HEK293 (cell line): Measurements from ENCODE around the gene TRPV2.

Source experiments
- GFI1B ChIP-seq: fragments of 450-650 bp; formaldehyde crosslinking; IDR thresholded peaks from 2 replicates; pipeline ENCODE4 v1.5.1; 2016; ENCODE audit warnings: missing biosample characterization, missing genetic modification characterization
- INSM2 ChIP-seq: fragments of 450-650 bp; formaldehyde crosslinking; IDR thresholded peaks from 2 replicates; pipeline ENCODE4 v1.5.1; 2016; ENCODE audit warnings: missing biosample characterization, missing genetic modification characterization
- OVOL3 ChIP-seq: fragments of 450-650 bp; formaldehyde crosslinking; IDR thresholded peaks from 2 replicates; pipeline ENCODE4 v1.5.1; 2016; ENCODE audit warnings: missing biosample characterization, missing genetic modification characterization
- PBX3 ChIP-seq: sonication (generic); formaldehyde crosslinking; IDR thresholded peaks from 2 replicates; pipeline ENCODE4 v1.8.1; 2022; ENCODE audit warnings: mild to moderate bottlenecking, moderate library complexity, missing genetic modification reagents
- RBAK ChIP-seq: fragments of 450-650 bp; formaldehyde crosslinking; IDR thresholded peaks from 2 replicates; pipeline ENCODE4 v1.5.1; 2016; ENCODE audit warnings: missing biosample characterization, missing genetic modification characterization
- SP3 ChIP-seq: fragments of 450-650 bp; formaldehyde crosslinking; IDR thresholded peaks from 2 replicates; pipeline ENCODE4 v1.5.1; 2016; ENCODE audit warnings: missing biosample characterization, missing genetic modification characterization
- ZBTB11 ChIP-seq: fragments of 450-650 bp; formaldehyde crosslinking; conservative IDR thresholded peaks from 2 replicates; pipeline ENCODE4 v1.5.1; 2016; ENCODE audit warnings: low read depth, missing biosample characterization, missing genetic modification characterization
- ZBTB20 ChIP-seq: fragments of 450-650 bp; formaldehyde crosslinking; IDR thresholded peaks from 2 replicates; pipeline ENCODE4 v1.5.1; 2016; ENCODE audit warnings: missing biosample characterization, missing genetic modification characterization
- ZBTB48 ChIP-seq: fragments of 450-650 bp; formaldehyde crosslinking; IDR thresholded peaks from 2 replicates; pipeline ENCODE4 v1.5.1; 2016; ENCODE audit warnings: missing biosample characterization, missing genetic modification characterization
- ZIC2 ChIP-seq: fragments of 450-650 bp; formaldehyde crosslinking; IDR thresholded peaks from 2 replicates; pipeline ENCODE4 v1.5.1; 2016; ENCODE audit warnings: missing biosample characterization, missing genetic modification characterization
- ZNF24 ChIP-seq: fragments of 450-650 bp; formaldehyde crosslinking; IDR thresholded peaks from 2 replicates; pipeline ENCODE4 v1.5.1; 2016; ENCODE audit warnings: missing biosample characterization, missing genetic modification characterization
- ZNF26 ChIP-seq: fragments of 450-650 bp; formaldehyde crosslinking; IDR thresholded peaks from 2 replicates; pipeline ENCODE4 v1.5.1; 2016; ENCODE audit warnings: missing biosample characterization, missing genetic modification characterization
- ZNF280C ChIP-seq: fragments of 450-650 bp; formaldehyde crosslinking; IDR thresholded peaks from 2 replicates; pipeline ENCODE4 v1.5.1; 2016; ENCODE audit warnings: missing biosample characterization, missing genetic modification characterization
- ZNF514 ChIP-seq: fragments of 450-650 bp; formaldehyde crosslinking; IDR thresholded peaks from 2 replicates; pipeline ENCODE4 v1.5.1; 2016; ENCODE audit warnings: missing biosample characterization, missing genetic modification characterization
- ZNF623 ChIP-seq: fragments of 450-650 bp; formaldehyde crosslinking; IDR thresholded peaks from 2 replicates; pipeline ENCODE4 v1.5.1; 2016; ENCODE audit warnings: missing biosample characterization, missing genetic modification characterization
- ZNF639 ChIP-seq: fragments of 450-650 bp; formaldehyde crosslinking; IDR thresholded peaks from 2 replicates; pipeline ENCODE4 v1.5.1; 2016; ENCODE audit warnings: missing biosample characterization, missing genetic modification characterization
- ZNF660 ChIP-seq: fragments of 450-650 bp; IDR thresholded peaks from 2 replicates; pipeline ENCODE4 v1.5.1; 2018; ENCODE audit warnings: missing biosample characterization, mild to moderate bottlenecking, missing genetic modification characterization
- ZNF747 ChIP-seq: fragments of 450-650 bp; formaldehyde crosslinking; IDR thresholded peaks from 2 replicates; pipeline ENCODE4 v1.5.1; 2016; ENCODE audit warnings: missing biosample characterization, missing genetic modification characterization
- ZNF792 ChIP-seq: fragments of 450-650 bp; formaldehyde crosslinking; IDR thresholded peaks from 2 replicates; pipeline ENCODE4 v1.5.1; 2016; ENCODE audit warnings: missing biosample characterization, missing genetic modification characterization

The TRPV2 gene

GRCh38 chr17:16406742-16407674 is 8.4 kb upstream of the TRPV2 start (continued):
- no peak for TF ChIP-seq ZNF280C (tag by site-specific recombination)
- 0 out of 2 replicates have a peak, but pooled peaks have one; percentile 57 for TF ChIP-seq GFI1B (tag by site-specific recombination)
- 0 out of 2 replicates have a peak, but pooled peaks have one; percentile 45 for TF ChIP-seq ZNF514 (tag by site-specific recombination)
- TF ChIP-seq ZIC2 (tag by site-specific recombination) = peak; percentile 45
- no peak for TF ChIP-seq ZNF26 (tag by site-specific recombination)
- no peak for TF ChIP-seq PBX3
- TF ChIP-seq RBAK (tag by site-specific recombination) = peak; percentile 93
- peak; percentile 65; the same call in 1 of the 2 replicates for TF ChIP-seq ZBTB20 (tag by site-specific recombination)
- TF ChIP-seq ZNF660 (tag by site-specific recombination) = no peak
- peak; percentile 54 for TF ChIP-seq SP3 (tag by site-specific recombination)
- peak; percentile 82 for TF ChIP-seq ZNF623 (tag by site-specific recombination)
- no peak for TF ChIP-seq ZNF792 (tag by site-specific recombination)
- peak; percentile 84; the same call in 1 of the 2 replicates for TF ChIP-seq ZNF639 (tag by site-specific recombination)
- no peak for TF ChIP-seq ZNF747
- TF ChIP-seq OVOL3 (tag by site-specific recombination) = peak; percentile 64; the same call in 1 of the 2 replicates
- TF ChIP-seq INSM2 (tag by site-specific recombination) = no peak
- no peak for TF ChIP-seq ZBTB48 (tag by site-specific recombination)
- peak; percentile 70 for TF ChIP-seq ZNF24 (tag by site-specific recombination)
- peak; percentile 80 for TF ChIP-seq ZBTB11 (tag by site-specific recombination)
